RWPE2 (cell line): Measurements from ENCODE around the gene MARVELD1.
A peak's percentile ranks its signal among the peaks of the same experiment; 100 is the strongest.
"Not testable (repeated sequence)": the region's sequence is repeated elsewhere in the genome, so short reads cannot be mapped to it uniquely, and the experiment has no call there.

Experiments used
- ATAC-seq: fragments of 200-7000 bp; cut with Tn5 transposase; 3 replicates; pipeline ENCODE4 v1.9.1; 2021; ENCODE audit warnings: low read depth
- DNase-seq: peaks from one replicate; pipeline ENCODE4 v3.0.0-alpha.2; 2020; ENCODE audit warnings: low spot score
- H3K27ac ChIP-seq: fragments of 450-650 bp; 2 replicates; pipeline ENCODE4 v1.5.1; 2017; ENCODE audit warnings: mild to moderate bottlenecking; ENCODE audit not compliant: poor library complexity, severe bottlenecking
- H3K27me3 ChIP-seq: fragments of 250-450 bp; sonication (Bioruptor Pico); 2 replicates; pipeline ENCODE4 v1.5.1; 2021; ENCODE audit warnings: mild to moderate bottlenecking, moderate library complexity; ENCODE audit not compliant: insufficient read depth, poor library complexity, severe bottlenecking
- H3K36me3 ChIP-seq: fragments of 250-450 bp; sonication (Bioruptor Pico); 2 replicates; pipeline ENCODE4 v1.5.1; 2020; ENCODE audit warnings: low read depth, mild to moderate bottlenecking, moderate library complexity
- H3K4me1 ChIP-seq: fragments of 250-450 bp; sonication (Bioruptor Pico); 2 replicates; pipeline ENCODE4 v1.5.1; 2021; ENCODE audit warnings: mild to moderate bottlenecking, moderate library complexity; ENCODE audit not compliant: insufficient read depth, poor library complexity, severe bottlenecking
- H3K4me3 ChIP-seq: fragments of 250-450 bp; sonication (Bioruptor Pico); 2 replicates; pipeline ENCODE4 v1.5.1; 2021; ENCODE audit warnings: mild to moderate bottlenecking, moderate library complexity; ENCODE audit not compliant: severe bottlenecking
- H3K9me3 ChIP-seq: fragments of 250-450 bp; sonication (Bioruptor Pico); 2 replicates; pipeline ENCODE4 v1.5.1; 2021; ENCODE audit warnings: mild to moderate bottlenecking, moderate library complexity; ENCODE audit not compliant: severe bottlenecking
- CTCF ChIP-seq: fragments of 450-650 bp; IDR thresholded peaks from one replicate; pipeline ENCODE4 v1.5.1; 2017; ENCODE audit warnings: mild to moderate bottlenecking, moderate library complexity; ENCODE audit not compliant: poor library complexity, severe bottlenecking

The MARVELD1 gene

DNA sequence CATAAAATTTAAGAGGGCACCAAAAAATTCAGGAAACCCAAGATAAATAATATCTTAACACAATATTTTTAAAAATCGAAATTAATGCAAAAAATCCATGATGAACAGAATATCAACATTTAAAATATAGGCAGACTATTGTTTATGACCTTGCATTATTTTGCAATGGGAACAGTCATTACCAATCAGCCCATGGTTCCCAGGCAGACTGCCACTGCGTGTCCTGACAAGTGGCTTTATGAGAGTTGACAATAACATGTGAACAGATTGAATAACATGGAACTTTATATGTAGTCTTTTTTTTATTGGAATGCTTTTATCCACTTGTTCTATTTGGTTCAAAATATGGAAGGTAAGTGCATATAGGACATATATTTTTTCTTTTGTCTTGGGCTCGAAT is 23.4 kb upstream of the MARVELD1 start:
- Histone ChIP-seq H3K4me3 (no peak overlapping the region), H3K27ac (peak overlapping the region; percentile 86), H3K4me1 (peaks cover 32% of the 10 kb centered on the region), H3K27me3 (no peaks in the 10 kb centered on the region), H3K36me3 (peaks cover 13% of the 10 kb centered on the region), H3K9me3 (no peaks in the 10 kb centered on the region)
- ATAC-seq, result no peak
- TF ChIP-seq CTCF, result no peak
- DNase-seq, result no peak

GRCh38 chr10:97698072-97698655 is 15.4 kb upstream of the MARVELD1 start:
- H3K4me1 ChIP-seq, H3K27me3 ChIP-seq, H3K36me3 ChIP-seq, ATAC-seq, H3K4me3 ChIP-seq, DNase-seq, H3K9me3 ChIP-seq, H3K27ac ChIP-seq: not testable (repeated sequence)

DNA sequence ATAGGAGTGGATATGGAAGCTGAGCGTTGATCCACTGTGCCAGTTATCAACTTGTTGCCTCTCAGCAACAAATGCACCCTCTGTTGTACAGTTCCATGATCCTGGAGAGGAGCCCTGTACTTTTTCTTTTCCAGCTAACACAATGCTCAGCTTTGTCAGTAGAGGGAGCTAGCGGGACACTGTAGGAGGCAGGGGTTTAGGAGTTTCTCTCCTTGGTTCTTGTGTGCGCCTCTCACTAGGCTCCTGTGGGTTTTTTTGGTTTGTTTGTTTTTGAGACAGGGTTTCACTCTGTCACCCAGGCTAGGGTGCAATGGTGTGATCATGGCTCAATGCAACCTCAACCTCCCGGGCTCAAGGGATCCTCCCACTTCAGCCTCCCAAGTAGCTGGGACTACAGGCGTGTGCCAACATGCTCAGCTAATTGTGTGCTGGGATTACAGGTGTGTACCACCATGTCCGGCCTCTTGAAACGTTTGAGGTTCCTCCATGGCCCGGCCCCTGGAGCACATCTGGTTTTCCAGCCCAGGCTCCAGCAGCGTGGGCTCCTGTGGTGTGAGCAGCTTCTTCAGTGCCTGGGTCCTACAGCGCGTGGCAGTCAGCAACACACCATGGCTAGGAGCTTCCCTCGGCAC is 12.0 kb upstream of the MARVELD1 start:
- H3K36me3 ChIP-seq, result no peaks in the 10 kb centered on the region
- peak; percentile 91 for TF ChIP-seq CTCF
- H3K9me3 ChIP-seq, result no peaks in the 10 kb centered on the region
- H3K4me1 ChIP-seq, result peaks cover 8% of the 10 kb centered on the region
- H3K4me3 ChIP-seq, result no peak overlapping the region
- ATAC-seq (peak; percentile 83), DNase-seq (no peak)
- no peaks in the 10 kb centered on the region for H3K27me3 ChIP-seq
- H3K27ac ChIP-seq, result no peak overlapping the region

DNA sequence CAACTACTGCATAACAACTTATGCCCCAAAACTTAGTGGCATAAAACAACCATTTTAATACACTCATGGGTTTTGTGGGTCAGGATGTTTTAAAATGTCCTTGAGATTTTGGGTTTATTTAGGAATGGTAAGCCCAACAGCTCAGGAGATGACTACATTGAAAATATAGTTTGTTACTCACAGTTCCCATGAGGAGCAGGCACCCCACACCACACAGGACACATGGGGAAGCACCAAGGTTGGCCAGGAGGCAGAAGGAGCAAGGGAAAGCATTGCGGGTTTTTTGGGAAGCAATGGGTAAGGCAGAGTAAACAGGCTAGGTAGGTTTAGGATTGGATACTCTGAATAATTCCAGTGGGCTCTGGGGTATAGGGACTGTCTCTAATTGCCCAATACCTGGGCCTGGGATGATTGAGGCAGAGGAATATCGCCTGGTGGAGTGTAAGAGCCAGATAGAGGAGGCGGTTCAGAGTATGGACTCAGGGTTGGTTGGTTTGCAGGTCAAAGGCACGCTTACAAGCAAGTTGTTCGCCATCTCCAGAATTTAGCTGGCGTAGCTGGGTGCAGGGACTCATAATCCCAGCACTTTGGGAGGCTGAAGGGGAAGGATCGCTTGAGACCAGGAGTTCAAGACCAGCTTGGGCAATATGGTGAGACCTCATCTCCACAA is 10.0 kb upstream of the MARVELD1 start:
- H3K27me3 ChIP-seq, result no peaks in the 10 kb centered on the region
- TF ChIP-seq CTCF, result no peak
- no peak overlapping the region for H3K27ac ChIP-seq
- H3K4me1 ChIP-seq, result peaks cover 8% of the 10 kb centered on the region
- H3K9me3 ChIP-seq, result no peaks in the 10 kb centered on the region
- no peak overlapping the region for H3K4me3 ChIP-seq
- DNase-seq (no peak), ATAC-seq (no peak)
- H3K36me3 ChIP-seq, result no peaks in the 10 kb centered on the region

- Histone ChIP-seq H3K4me3 (no peak overlapping the region), H3K27ac (no peak overlapping the region), H3K27me3 (no peaks in the 10 kb centered on the region), H3K9me3 (no peaks in the 10 kb centered on the region), H3K36me3 (no peaks in the 10 kb centered on the region), H3K4me1 (peaks cover 8% of the 10 kb centered on the region)
- DNase-seq (no peak), ATAC-seq (no peak)
- TF ChIP-seq CTCF, result no peak
Observed at GRCh38 chr10:97704341-97704740, 9.2 kb upstream of the MARVELD1 start.
